Mucosa of rectum (tissue), 2 donors: Measurements from ENCODE around the gene WNT7B.

Experiments
- H3K27ac ChIP-seq, 2 donors: one replicate each; pipeline ENCODE4 v1.7.0; 2013; ENCODE audit warnings: inconsistent platforms in 2 of 2, low read depth in 2 of 2, low read length in 2 of 2
- H3K27me3 ChIP-seq, 2 donors: one replicate each; pipeline ENCODE4 v1.7.0; 2013; ENCODE audit warnings: low read length in 2 of 2; ENCODE audit not compliant: control insufficient read depth in 2 of 2, insufficient read depth in 2 of 2
- H3K36me3 ChIP-seq, 2 donors: one replicate each; pipeline ENCODE4 v1.7.0; 2013; ENCODE audit warnings: low read length in 2 of 2; ENCODE audit not compliant: control insufficient read depth in 2 of 2, insufficient read depth in 2 of 2
- H3K4me1 ChIP-seq, 2 donors: one replicate each; pipeline ENCODE4 v1.7.0; 2013; ENCODE audit warnings: low read length in 2 of 2, mild to moderate bottlenecking in 1 of 2; ENCODE audit not compliant: control insufficient read depth in 2 of 2, insufficient read depth in 2 of 2
- H3K4me3 ChIP-seq, 2 donors: one replicate each; pipeline ENCODE4 v1.7.0; 2013; ENCODE audit warnings: low read length in 2 of 2
- H3K9ac ChIP-seq, 2 donors: one replicate each; pipeline ENCODE4 v1.7.0; 2013; ENCODE audit warnings: low read length in 2 of 2, low read depth in 1 of 2, mild to moderate bottlenecking in 1 of 2
- H3K9me3 ChIP-seq, 2 donors: one replicate each; pipeline ENCODE4 v1.7.0; 2013; ENCODE audit warnings: low read length in 2 of 2; ENCODE audit not compliant: control insufficient read depth in 2 of 2
- donor health status: healthy.
- donor health status: Normal muscosa, but diverticular disease.

WNT7B gene

DNA sequence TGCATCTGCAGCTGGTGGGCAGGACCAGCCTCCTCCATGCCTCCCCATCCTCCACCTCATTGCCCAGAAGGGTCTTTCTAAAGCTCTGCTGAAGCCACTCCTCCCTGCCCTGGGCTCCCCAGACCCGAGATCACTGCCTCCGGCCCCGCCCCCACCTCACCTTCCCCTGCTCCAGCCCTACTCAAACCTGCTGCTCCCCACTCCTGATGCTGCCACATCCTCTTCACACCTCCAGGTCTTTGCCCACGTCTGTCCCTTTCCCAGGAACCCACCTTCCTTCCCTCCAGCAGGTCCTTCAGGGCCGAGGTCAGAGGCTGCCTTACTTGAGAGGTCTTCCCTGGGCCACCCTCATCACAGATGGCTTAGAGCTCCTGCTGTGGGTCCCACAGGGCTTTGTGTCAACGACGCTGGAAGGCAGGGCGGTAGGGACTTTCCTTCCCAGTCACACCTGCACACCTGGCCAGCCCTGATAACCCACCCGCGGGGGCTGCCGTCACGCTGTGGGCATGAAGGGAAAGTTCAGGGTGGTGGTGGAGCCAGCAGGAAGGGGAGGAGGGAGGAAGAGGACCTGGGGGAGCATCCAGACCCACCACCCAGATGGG, 11.9 kb downstream of the WNT7B start:
- Histone ChIP-seq H3K9me3 (no peaks in the 10 kb centered on the region), H3K27ac (no peak overlapping the region), H3K27me3 (peaks cover 8 to 13% of the 10 kb centered on the region in 2 donors), H3K4me3 (no peak overlapping the region), H3K4me1 (no peaks in the 10 kb centered on the region), H3K9ac (no peak overlapping the region), H3K36me3 (no peaks in the 10 kb centered on the region)

DNA sequence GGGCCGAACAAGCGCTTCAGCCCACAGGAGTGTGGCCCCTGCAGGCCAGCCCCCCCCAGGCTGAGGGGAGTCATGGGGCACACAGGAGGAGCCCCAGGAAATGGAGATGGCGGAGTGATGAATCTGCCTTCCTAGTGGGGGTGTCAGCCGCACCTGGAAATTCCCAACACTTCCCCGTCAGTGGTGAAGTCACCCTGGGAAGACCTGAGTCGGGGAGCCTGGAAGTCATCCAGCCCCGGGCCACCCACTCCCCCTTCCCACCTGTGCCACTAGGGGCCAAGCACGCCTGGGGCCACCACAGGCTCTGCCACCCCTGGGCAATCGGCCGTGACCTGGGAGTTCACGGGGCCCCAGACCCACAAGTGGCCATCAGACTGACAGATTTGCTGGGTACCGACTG, 12.6 kb downstream of the WNT7B start:
- H3K4me1 ChIP-seq = no peaks in the 10 kb centered on the region
- no peaks in the 10 kb centered on the region for H3K9me3 ChIP-seq
- H3K9ac ChIP-seq = no peak overlapping the region
- H3K36me3 ChIP-seq = no peaks in the 10 kb centered on the region
- H3K27ac ChIP-seq = no peak overlapping the region
- no peak overlapping the region for H3K4me3 ChIP-seq
- peaks cover 6 to 13% of the 10 kb centered on the region in 2 donors for H3K27me3 ChIP-seq

GRCh38 chr22:45963821-45964220, 13.1 kb downstream of the WNT7B start:
- peaks cover 4 to 12% of the 10 kb centered on the region in 2 donors for H3K27me3 ChIP-seq
- no peaks in the 10 kb centered on the region for H3K4me1 ChIP-seq
- no peak overlapping the region for H3K27ac ChIP-seq
- no peaks in the 10 kb centered on the region for H3K9me3 ChIP-seq
- no peak overlapping the region for H3K4me3 ChIP-seq
- H3K9ac ChIP-seq = no peak overlapping the region
- no peaks in the 10 kb centered on the region for H3K36me3 ChIP-seq

GRCh38 chr22:45962756-45963324, 14.1 kb downstream of the WNT7B start:
- Histone ChIP-seq H3K9me3 (no peaks in the 10 kb centered on the region), H3K27me3 (peaks cover 2 to 3% of the 10 kb centered on the region in 2 donors), H3K4me1 (no peaks in the 10 kb centered on the region), H3K27ac (no peak overlapping the region), H3K4me3 (no peak overlapping the region), H3K36me3 (no peaks in the 10 kb centered on the region), H3K9ac (no peak overlapping the region)

- Histone ChIP-seq H3K27me3 (peaks cover 2 to 3% of the 10 kb centered on the region in 2 donors), H3K9me3 (no peaks in the 10 kb centered on the region), H3K27ac (no peak overlapping the region), H3K36me3 (no peaks in the 10 kb centered on the region), H3K4me3 (no peak overlapping the region), H3K4me1 (no peaks in the 10 kb centered on the region), H3K9ac (no peak overlapping the region)
Observed at GRCh38 chr22:45962434-45962718, 14.6 kb downstream of the WNT7B start.

- Histone ChIP-seq H3K27me3 (peaks cover 2 to 3% of the 10 kb centered on the region in 2 donors), H3K27ac (no peak overlapping the region)
Observed at GRCh38 chr22:45961679-45962433, 15.1 kb downstream of the WNT7B start.

GRCh38 chr22:45960477-45961386, 16.2 kb downstream of the WNT7B start:
- Histone ChIP-seq H3K9me3 (no peaks in the 10 kb centered on the region), H3K9ac (no peak overlapping the region), H3K4me1 (no peaks in the 10 kb centered on the region), H3K27ac (no peak overlapping the region), H3K27me3 (peaks cover 2 to 3% of the 10 kb centered on the region in 2 donors), H3K4me3 (no peak overlapping the region), H3K36me3 (no peaks in the 10 kb centered on the region)

More at GRCh38 chr22:45961679-45962433, 15.1 kb downstream of the WNT7B start:
- no peaks in the 10 kb centered on the region for H3K36me3 ChIP-seq
- H3K4me1 ChIP-seq = no peaks in the 10 kb centered on the region
- no peaks in the 10 kb centered on the region for H3K9me3 ChIP-seq
- H3K9ac ChIP-seq = no peak overlapping the region
- no peak overlapping the region for H3K4me3 ChIP-seq

DNA sequence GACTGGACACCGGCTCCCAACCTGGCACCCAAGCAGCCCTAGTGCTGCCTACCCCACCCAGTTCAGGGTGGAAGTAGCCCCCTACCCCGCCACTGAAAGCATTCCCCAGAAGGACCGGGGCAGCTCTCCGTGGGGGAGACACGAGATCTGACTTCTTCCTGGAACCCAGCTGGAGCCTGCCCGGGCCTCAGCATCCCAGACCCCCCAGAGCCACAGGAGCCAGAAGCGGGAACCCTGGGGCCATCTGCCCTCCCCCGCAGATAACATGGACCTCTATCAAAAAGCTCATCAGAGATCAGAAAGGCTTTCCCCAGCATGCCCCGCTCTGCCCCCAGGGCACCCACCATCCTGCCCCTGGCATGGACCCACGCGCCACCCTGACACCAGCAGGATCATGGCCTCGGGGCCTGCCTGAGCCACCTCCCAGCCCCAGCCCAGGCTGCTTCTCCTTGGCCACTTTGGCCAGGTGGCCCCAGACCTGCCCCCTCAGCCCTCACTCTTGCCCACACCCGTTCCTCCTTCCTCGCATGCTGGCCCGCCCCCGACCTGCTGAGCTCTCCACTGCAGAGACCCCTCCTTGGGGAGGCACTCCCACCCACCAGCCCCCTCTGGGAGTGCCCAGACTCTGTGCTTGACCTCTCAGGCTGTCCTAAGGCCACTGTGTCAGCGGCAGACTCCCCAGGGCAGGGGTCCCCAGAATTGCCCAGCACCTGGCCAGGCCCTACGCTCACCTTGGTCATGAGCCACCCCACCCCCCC, 17.1 kb downstream of the WNT7B start:
- Histone ChIP-seq H3K27ac (no peak overlapping the region), H3K27me3 (peaks cover under 1 to 2% of the 10 kb centered on the region in 2 donors), H3K9me3 (no peaks in the 10 kb centered on the region), H3K4me1 (no peaks in the 10 kb centered on the region), H3K4me3 (no peak overlapping the region), H3K36me3 (no peaks in the 10 kb centered on the region), H3K9ac (no peak overlapping the region)

DNA sequence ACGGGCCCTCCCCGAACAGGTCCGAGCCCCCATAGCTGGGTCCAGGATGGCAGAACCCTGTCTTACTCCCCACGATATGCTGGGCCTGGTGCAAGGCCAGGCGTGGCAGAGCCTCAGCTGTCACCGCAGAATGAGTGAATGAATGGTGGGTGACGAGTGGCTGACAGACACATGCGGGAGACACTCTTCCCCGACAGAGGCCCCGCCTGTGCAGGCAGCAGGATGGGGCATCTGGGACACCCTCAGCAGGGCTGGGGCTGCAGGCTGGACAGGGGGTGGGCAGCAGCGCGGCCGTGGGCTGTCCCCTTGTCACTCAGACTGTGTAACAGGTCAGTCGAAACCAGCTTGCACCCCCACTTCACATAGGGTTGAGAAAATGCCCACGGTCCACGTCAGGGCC, 18.0 kb downstream of the WNT7B start:
- H3K27me3 ChIP-seq = no peaks in the 10 kb centered on the region
- no peaks in the 10 kb centered on the region for H3K4me1 ChIP-seq
- no peaks in the 10 kb centered on the region for H3K9me3 ChIP-seq
- no peak overlapping the region for H3K4me3 ChIP-seq
- no peak overlapping the region for H3K27ac ChIP-seq
- no peaks in the 10 kb centered on the region for H3K36me3 ChIP-seq
- no peak overlapping the region for H3K9ac ChIP-seq
